Endothelial cell of umbilical vein (primary cell): ENCODE data around the gene DUSP15. TPM values are rescaled to one million over a fixed set of nuclear protein-coding genes. Genes with fewer than 3 reads are reported as not detected.

Experiments used
- BruUV-seq: library from RNA; stranded (reverse); fragments of 400-500 nt; replicated peaks from 2 replicates; lab custom pipeline; 2021; lab: Mats Ljungman, UMichigan
- CTCF ChIA-PET: fragments of 300-600, 350-600 bp; sonication (Branson Sonifier 250); formaldehyde crosslinking; loops from one replicate; lab custom pipeline; 2021; ENCODE audit warnings: antibody characterized with exemption, inconsistent platforms; lab: Charles Lee
- POLR2A ChIA-PET: fragments of 300-600, 350-600 bp; sonication (Branson Sonifier 250); formaldehyde crosslinking; loops from one replicate; lab custom pipeline; 2021; ENCODE audit warnings: antibody characterized with exemption, inconsistent platforms; lab: Charles Lee
- DNase-seq: peaks from one replicate; pipeline ENCODE4 v3.0.0-alpha.2; 2011; ENCODE audit warnings: low read depth, low spot score
- FAIRE-seq: peaks from 2 replicates; lab custom pipeline; 2011; peaks lifted over from hg19 to GRCh38; lab: Jason Lieb, UNC
- H2AFZ ChIP-seq: 2 replicates; pipeline ENCODE4 v1.6.0; 2012; ENCODE audit warnings: low read depth, low read length, control low read depth, inconsistent platforms
- H3K27ac ChIP-seq: 2 replicates; pipeline ENCODE4 v1.5.1; 2011; ENCODE audit warnings: low read depth, mild to moderate bottlenecking, control low read depth, low read length, moderate library complexity; ENCODE audit not compliant: insufficient read depth
- H3K27me3 ChIP-seq, 2 experiments: 2 replicates each; pipeline versions ENCODE4 v1.6.0 to v1.6.1; 2011; ENCODE audit warnings: low read length in 2 of 2, mixed read lengths in 1 of 2; ENCODE audit not compliant: control insufficient read depth in 2 of 2, insufficient read depth in 2 of 2
- H3K36me3 ChIP-seq, 2 experiments: 2 replicates in 1 of 2; 3 replicates in 1 of 2; pipeline ENCODE4 v1.5.1; 2011; ENCODE audit warnings: low read length in 2 of 2, mild to moderate bottlenecking in 1 of 2, moderate library complexity in 1 of 2; ENCODE audit not compliant: control insufficient read depth in 2 of 2, insufficient read depth in 2 of 2; ENCODE audit errors: extremely low read depth in 1 of 2
- H3K4me1 ChIP-seq: 3 replicates; pipeline ENCODE4 v1.5.1; 2011; ENCODE audit warnings: mild to moderate bottlenecking, low read length; ENCODE audit not compliant: control insufficient read depth, insufficient read depth; ENCODE audit errors: extremely low read depth
- H3K4me2 ChIP-seq: 2 replicates; pipeline ENCODE4 v1.6.1; 2011; ENCODE audit warnings: low read length, control low read depth, mixed read lengths; ENCODE audit not compliant: insufficient read depth
- H3K4me3 ChIP-seq, 3 experiments: fragments of 200-600 bp in 1 of 3; sonication (generic), shearing (Covaris generic) in 1 of 3; replicated peaks in 1 of 3; 2 replicates each; pipeline ENCODE4 v1.5.1; 2011 to 2016; ENCODE audit warnings: control low read depth in 3 of 3, low read length in 3 of 3, mild to moderate bottlenecking in 2 of 3, inconsistent platforms in 1 of 3, low read depth in 1 of 3, moderate library complexity in 1 of 3; ENCODE audit not compliant: insufficient read depth in 1 of 3
- H3K79me2 ChIP-seq: 2 replicates; pipeline ENCODE4 v1.6.0; 2012; ENCODE audit warnings: low read length, inconsistent platforms; ENCODE audit not compliant: control insufficient read depth, insufficient read depth
- H3K9ac ChIP-seq: replicated peaks from 2 replicates; pipeline ENCODE3; 2011; ENCODE audit warnings: low read length, control low read depth; ENCODE audit not compliant: insufficient read depth; ENCODE audit errors: extremely low read depth
- H3K9me1 ChIP-seq: replicated peaks from 3 replicates; pipeline ENCODE4 v1.6.0; 2011; ENCODE audit warnings: mild to moderate bottlenecking, low read length; ENCODE audit not compliant: control insufficient read depth, insufficient read depth; ENCODE audit errors: extremely low read depth
- H3K9me3 ChIP-seq: replicated peaks from 2 replicates; pipeline ENCODE4 v1.5.1; 2012; ENCODE audit warnings: low read length, inconsistent platforms; ENCODE audit not compliant: control insufficient read depth, insufficient read depth
- H4K20me1 ChIP-seq: replicated peaks from 2 replicates; pipeline ENCODE3; 2011; ENCODE audit warnings: mild to moderate bottlenecking, low read length; ENCODE audit not compliant: control insufficient read depth, insufficient read depth; ENCODE audit errors: extremely low read depth
- CTCF ChIP-seq, 2 donors: IDR thresholded peaks; 1 replicate in 1 of 2; 2 replicates in 1 of 2; pipeline ENCODE4 v1.5.1; 2011; ENCODE audit warnings: low read length in 2 of 2, mild to moderate bottlenecking in 2 of 2, moderate library complexity in 2 of 2, control low read depth in 1 of 2, inconsistent platforms in 1 of 2, low read depth in 1 of 2; ENCODE audit not compliant: insufficient read depth in 1 of 2; ENCODE audit errors: extremely low read depth in 1 of 2
- EZH2 ChIP-seq: IDR thresholded peaks from 2 replicates; pipeline ENCODE4 v1.6.1; 2012; ENCODE audit warnings: borderline replicate concordance, low read depth, mild to moderate bottlenecking, moderate library complexity, low read length, inconsistent platforms; ENCODE audit not compliant: severe bottlenecking
- FOS ChIP-seq: IDR thresholded peaks from 2 replicates; pipeline ENCODE4 v1.6.1; 2011; ENCODE audit warnings: mild to moderate bottlenecking, low read length, moderate library complexity, borderline replicate concordance; ENCODE audit not compliant: insufficient read depth
- GATA2 ChIP-seq: IDR thresholded peaks from 2 replicates; pipeline ENCODE4 v1.7.0; 2011; ENCODE audit warnings: low read depth, mild to moderate bottlenecking, moderate library complexity, mixed read lengths, low read length; ENCODE audit not compliant: insufficient read length, insufficient read depth
- MAX ChIP-seq: IDR thresholded peaks from 2 replicates; pipeline ENCODE4 v1.6.1; 2011; ENCODE audit not compliant: insufficient read depth, insufficient read length
- MYC ChIP-seq: IDR thresholded peaks from one replicate; pipeline ENCODE4 v1.6.1; 2011; ENCODE audit warnings: mild to moderate bottlenecking, low read depth, low read length
- POLR2A ChIP-seq: IDR thresholded peaks from 2 replicates; pipeline ENCODE4 v1.6.1; 2012; ENCODE audit warnings: low read depth, mild to moderate bottlenecking, control low read depth, low read length
- POLR2AphosphoS5 ChIP-seq: IDR thresholded peaks from 2 replicates; pipeline ENCODE4 v1.6.1; 2012; ENCODE audit warnings: low read depth, mild to moderate bottlenecking, control low read depth, low read length, moderate library complexity; ENCODE audit not compliant: insufficient read depth
- dilution Hi-C: fragments of 300-500 bp; cut with MboI; formaldehyde crosslinking; loops from one replicate; pipeline ENCODE4 v1.15.0; 2019; ENCODE audit warnings: low sequenced_read_pairs; ENCODE audit not compliant: extremely low pct_ligation_motif_present
- intact Hi-C: fragments of 100-400 bp; cut with micrococcal nuclease; formaldehyde crosslinking; loops from one replicate; pipeline ENCODE4 v1.10.0; 2022
- polyA plus RNA-seq, 4 experiments: library from polyadenylated mRNA; depleted of rRNA in 3 of 4; stranded (reverse) in 3 of 4; unstranded in 1 of 4; fragments of >200 nt; gene quantifications; 2 replicates each; pipeline versions ENCODE4 v1.2.1 to v1.2.3, GENCODE V29; 2011 to 2012; ENCODE audit warnings: missing spikeins in 1 of 4
- total RNA-seq: library from RNA; stranded (reverse); gene quantifications from 2 replicates; pipeline ENCODE4 v1.2.3, GENCODE V29; 2021

DUSP15 gene
- total and polyA plus RNA-seq, 2 donors (not counting 3 experiments of a cell fraction or from before 2014, with no cell fraction given): 0.33 TPM; not detected in 1

GRCh38 chr20:31823360-31824124 is 46.8 kb downstream of the DUSP15 start:
- H3K79me2 ChIP-seq: no peaks in the 10 kb centered on the region
- no peak overlapping the region for H3K4me3 ChIP-seq
- H3K9me3 ChIP-seq: no peaks in the 10 kb centered on the region
- no peaks in the 10 kb centered on the region for H4K20me1 ChIP-seq
- H3K9me1 ChIP-seq: no peaks in the 10 kb centered on the region
- peaks cover 22% of the 10 kb centered on the region for H3K4me1 ChIP-seq
- H3K4me2 ChIP-seq: no peak overlapping the region
- no TSS peak for BruUV-seq
- H3K27ac ChIP-seq: peak overlapping the region; percentile 79
- ChIA-PET CTCF (interaction anchor here (0.7 to 25.3 kb wide), 19 partner anchors 9 to 955 kb away, joined by 3 to 619 read pairs (median 4); partner anchors contain the start of genes FOXS1 and PDRG1), POLR2A (no interaction called here)
- FAIRE-seq (peak; percentile 91), DNase-seq (peak; percentile 41)
- H3K36me3 ChIP-seq: no peaks in the 10 kb centered on the region
- H2AFZ ChIP-seq: peak overlapping the region; percentile 9
- TF ChIP-seq FOS: peak; percentile 21
- TF ChIP-seq POLR2AphosphoS5: peak; percentile 14
- no peak for TF ChIP-seq GATA2
- TF ChIP-seq POLR2A: no peak
- no peak for TF ChIP-seq MAX
- no peak for TF ChIP-seq MYC
- no peak for TF ChIP-seq EZH2
- no peak for TF ChIP-seq CTCF (IDR thresholded peaks at IDR 0.05; ENCODE audit: extremely low read depth in 1 of 2, insufficient read depth in 1 of 2, low read depth in 1 of 2, low read length in 2 of 2)
- intact Hi-C loops: loop anchor here (1.0 kb wide), 8 partner anchors 10 to 829 kb away; partner anchors contain the start of gene PDRG1
- H3K9ac ChIP-seq: no peak overlapping the region
- dilution Hi-C loops: no loop called here
- H3K27me3 ChIP-seq: no peaks in the 10 kb centered on the region
